Stimulated activated memory B cell treated with anti-CD40 and anti-IgM and Interleukin-4, amounts not matched to agents 10 μg/mL and 1 μg/mL and 100 μg/mL, for 72 hours (primary cell): ENCODE measurements around the gene NOS2.
"Not testable (repeated sequence)": the region's sequence is repeated elsewhere in the genome, so short reads cannot be mapped to it uniquely, and the experiment has no call there.

Experiments used
- ATAC-seq: fragments of 150-1000 bp; cut with Tn5 transposase; 2 replicates; pipeline ENCODE4 v1.10.0; 2021
- H3K27ac Mint-ChIP-seq: one replicate; pipeline ENCODE4 v1.8.0; 2022; ENCODE audit warnings: mild to moderate bottlenecking, mixed read lengths
- H3K27me3 Mint-ChIP-seq: one replicate; pipeline ENCODE4 v1.8.0; 2022; ENCODE audit warnings: mixed read lengths
- H3K36me3 Mint-ChIP-seq: one replicate; pipeline ENCODE4 v1.8.0; 2022; ENCODE audit warnings: mixed read lengths
- H3K4me1 Mint-ChIP-seq: one replicate; pipeline ENCODE4 v1.8.0; 2022; ENCODE audit warnings: mixed read lengths
- H3K4me3 Mint-ChIP-seq: one replicate; pipeline ENCODE4 v1.8.0; 2022; ENCODE audit warnings: mild to moderate bottlenecking, moderate library complexity, mixed read lengths
- H3K9me3 Mint-ChIP-seq: one replicate; pipeline ENCODE4 v1.8.0; 2022; ENCODE audit warnings: mixed read lengths

NOS2 gene

GRCh38 chr17:27829143-27829711 lies 28.9 kb upstream of the NOS2 start:
- not testable (repeated sequence) for H3K4me1 Mint-ChIP-seq, H3K27me3 Mint-ChIP-seq, H3K36me3 Mint-ChIP-seq, H3K27ac Mint-ChIP-seq, H3K4me3 Mint-ChIP-seq, ATAC-seq, H3K9me3 Mint-ChIP-seq

GRCh38 chr17:27825459-27825858 lies 25.1 kb upstream of the NOS2 start:
- no peak for ATAC-seq
- H3K27ac Mint-ChIP-seq = no peak overlapping the region
- H3K27me3 Mint-ChIP-seq = no peaks in the 10 kb centered on the region
- no peaks in the 10 kb centered on the region for H3K4me1 Mint-ChIP-seq
- H3K36me3 Mint-ChIP-seq = no peaks in the 10 kb centered on the region
- peaks cover 14% of the 10 kb centered on the region for H3K9me3 Mint-ChIP-seq
- H3K4me3 Mint-ChIP-seq = no peak overlapping the region

GRCh38 chr17:27824745-27825144 lies 24.4 kb upstream of the NOS2 start:
- ATAC-seq = no peak
- no peak overlapping the region for H3K27ac Mint-ChIP-seq

GRCh38 chr17:27824176-27824715 lies 23.9 kb upstream of the NOS2 start:
- no peak overlapping the region for H3K4me3 Mint-ChIP-seq

More at GRCh38 chr17:27824745-27825144, 24.4 kb upstream of the NOS2 start:
- H3K4me1 Mint-ChIP-seq = no peaks in the 10 kb centered on the region
- no peaks in the 10 kb centered on the region for H3K36me3 Mint-ChIP-seq
- peaks cover 14% of the 10 kb centered on the region for H3K9me3 Mint-ChIP-seq
- H3K4me3 Mint-ChIP-seq = no peak overlapping the region
- no peaks in the 10 kb centered on the region for H3K27me3 Mint-ChIP-seq

GRCh38 chr17:27822108-27822507 lies 21.8 kb upstream of the NOS2 start:
- H3K4me1 Mint-ChIP-seq, ATAC-seq, H3K4me3 Mint-ChIP-seq, H3K27me3 Mint-ChIP-seq, H3K27ac Mint-ChIP-seq, H3K36me3 Mint-ChIP-seq: not testable (repeated sequence)
- peaks cover 14% of the 10 kb centered on the region for H3K9me3 Mint-ChIP-seq

More at GRCh38 chr17:27824176-27824715, 23.9 kb upstream of the NOS2 start:
- Mint-ChIP-seq H3K36me3 (no peaks in the 10 kb centered on the region), H3K27ac (no peak overlapping the region), H3K4me1 (no peaks in the 10 kb centered on the region), H3K27me3 (no peaks in the 10 kb centered on the region), H3K9me3 (peaks cover 14% of the 10 kb centered on the region)
- no peak for ATAC-seq

GRCh38 chr17:27821318-27821717 lies 21.0 kb upstream of the NOS2 start:
- Mint-ChIP-seq H3K9me3 (peaks cover 14% of the 10 kb centered on the region), H3K36me3 (no peaks in the 10 kb centered on the region), H3K4me1 (no peaks in the 10 kb centered on the region), H3K27me3 (no peaks in the 10 kb centered on the region), H3K27ac (no peak overlapping the region), H3K4me3 (no peak overlapping the region)
- no peak for ATAC-seq

GRCh38 chr17:27819145-27819544 lies 18.8 kb upstream of the NOS2 start:
- no peak for ATAC-seq
- H3K27ac Mint-ChIP-seq = no peak overlapping the region
- peaks cover 14% of the 10 kb centered on the region for H3K9me3 Mint-ChIP-seq
- H3K4me3 Mint-ChIP-seq = no peak overlapping the region
- H3K27me3 Mint-ChIP-seq = no peaks in the 10 kb centered on the region
- no peaks in the 10 kb centered on the region for H3K4me1 Mint-ChIP-seq
- no peaks in the 10 kb centered on the region for H3K36me3 Mint-ChIP-seq

GRCh38 chr17:27818401-27819105 lies 18.2 kb upstream of the NOS2 start:
- Mint-ChIP-seq H3K27me3 (no peaks in the 10 kb centered on the region), H3K27ac (no peak overlapping the region), H3K4me1 (no peaks in the 10 kb centered on the region), H3K4me3 (no peak overlapping the region), H3K36me3 (no peaks in the 10 kb centered on the region), H3K9me3 (peaks cover 13% of the 10 kb centered on the region)
- no peak for ATAC-seq

- peaks cover 10% of the 10 kb centered on the region for H3K9me3 Mint-ChIP-seq
- H3K36me3 Mint-ChIP-seq = no peaks in the 10 kb centered on the region
- H3K27ac Mint-ChIP-seq = no peak overlapping the region
- no peaks in the 10 kb centered on the region for H3K4me1 Mint-ChIP-seq
- no peak overlapping the region for H3K4me3 Mint-ChIP-seq
- no peak for ATAC-seq
- no peaks in the 10 kb centered on the region for H3K27me3 Mint-ChIP-seq
Measured at GRCh38 chr17:27817731-27818130, 17.4 kb upstream of the NOS2 start.

GRCh38 chr17:27816946-27817345 lies 16.6 kb upstream of the NOS2 start:
- Mint-ChIP-seq H3K36me3 (no peaks in the 10 kb centered on the region), H3K4me1 (no peaks in the 10 kb centered on the region), H3K27me3 (no peaks in the 10 kb centered on the region), H3K27ac (no peak overlapping the region), H3K9me3 (peaks cover 8% of the 10 kb centered on the region), H3K4me3 (no peak overlapping the region)
- ATAC-seq = no peak

- H3K4me3 Mint-ChIP-seq = no peak overlapping the region
- ATAC-seq = no peak
- H3K4me1 Mint-ChIP-seq = peaks cover 35% of the 10 kb centered on the region
- H3K27ac Mint-ChIP-seq = no peak overlapping the region
- H3K36me3 Mint-ChIP-seq = no peaks in the 10 kb centered on the region
- H3K9me3 Mint-ChIP-seq = no peaks in the 10 kb centered on the region
- H3K27me3 Mint-ChIP-seq = no peaks in the 10 kb centered on the region
Measured at GRCh38 chr17:27811961-27812360, 11.6 kb upstream of the NOS2 start.

GRCh38 chr17:27810902-27811557 lies 10.7 kb upstream of the NOS2 start:
- Mint-ChIP-seq H3K36me3 (no peaks in the 10 kb centered on the region), H3K4me1 (peaks cover 43% of the 10 kb centered on the region), H3K27ac (peak overlapping the region; percentile 40), H3K9me3 (no peaks in the 10 kb centered on the region), H3K4me3 (no peak overlapping the region), H3K27me3 (no peaks in the 10 kb centered on the region)
- ATAC-seq = no peak

- Mint-ChIP-seq H3K4me3 (no peak overlapping the region), H3K27me3 (no peaks in the 10 kb centered on the region), H3K27ac (peak overlapping the region; percentile 40), H3K36me3 (no peaks in the 10 kb centered on the region), H3K9me3 (no peaks in the 10 kb centered on the region), H3K4me1 (peaks cover 50% of the 10 kb centered on the region)
- no peak for ATAC-seq
Measured at GRCh38 chr17:27810211-27810901, 10.0 kb upstream of the NOS2 start.

GRCh38 chr17:27809555-27809954 lies 9.2 kb upstream of the NOS2 start:
- H3K4me1 Mint-ChIP-seq = peaks cover 58% of the 10 kb centered on the region
- no peaks in the 10 kb centered on the region for H3K9me3 Mint-ChIP-seq
- H3K36me3 Mint-ChIP-seq = no peaks in the 10 kb centered on the region
- ATAC-seq = no peak
- H3K4me3 Mint-ChIP-seq = no peak overlapping the region
- H3K27ac Mint-ChIP-seq = peak overlapping the region; percentile 90
- no peaks in the 10 kb centered on the region for H3K27me3 Mint-ChIP-seq

- Mint-ChIP-seq H3K36me3 (no peaks in the 10 kb centered on the region), H3K4me1 (peaks cover 58% of the 10 kb centered on the region), H3K27me3 (no peaks in the 10 kb centered on the region), H3K9me3 (no peaks in the 10 kb centered on the region), H3K4me3 (peak overlapping the region; percentile 69), H3K27ac (peak overlapping the region; percentile 90)
- ATAC-seq = no peak
Measured at GRCh38 chr17:27808628-27809027, 8.3 kb upstream of the NOS2 start.
